GM23338 (cell line): Measurements from ENCODE around the gene MAD1L1. TPM values are rescaled to one million over a fixed set of nuclear protein-coding genes. Genes with fewer than 3 reads are reported as not detected.

Experiments used
- ATAC-seq: fragments of 200-7000 bp; cut with Tn5 transposase; 3 replicates; pipeline ENCODE4 v1.9.1; 2020
- DNase-seq: peaks from one replicate; pipeline ENCODE4 v3.0.0-alpha.2; 2015; ENCODE audit warnings: low spot score
- H2AFZ ChIP-seq: fragments of 200-600 bp; sonication (generic); 2 replicates; pipeline ENCODE4 v1.8.0; 2016; ENCODE audit warnings: antibody characterized with exemption, mild to moderate bottlenecking, moderate library complexity
- H3F3A ChIP-seq: fragments of 200-600 bp; sonication (generic); replicated peaks from 2 replicates; pipeline ENCODE4 v1.8.0; 2017; ENCODE audit warnings: antibody characterized with exemption, mixed run types, low read depth
- H3K27ac ChIP-seq: fragments of 200-600 bp; sonication (generic); 2 replicates; pipeline ENCODE4 v1.6.1; 2016; ENCODE audit warnings: low read depth
- H3K27me3 ChIP-seq: fragments of 200-600 bp; sonication (generic); 2 replicates; pipeline ENCODE4 v1.8.0; 2016; ENCODE audit warnings: mild to moderate bottlenecking, mixed run types, moderate library complexity; ENCODE audit not compliant: insufficient read depth
- H3K36me3 ChIP-seq: fragments of 200-600 bp; sonication (generic); 2 replicates; pipeline ENCODE4 v1.8.0; 2016; ENCODE audit warnings: mild to moderate bottlenecking; ENCODE audit not compliant: insufficient read depth
- H3K4me1 ChIP-seq: fragments of 200-600 bp; sonication (generic); 2 replicates; pipeline ENCODE4 v1.8.0; 2016; ENCODE audit warnings: mild to moderate bottlenecking, moderate library complexity; ENCODE audit not compliant: insufficient read depth
- H3K4me2 ChIP-seq: fragments of 200-600 bp; sonication (generic); 2 replicates; pipeline ENCODE4 v1.7.1; 2017; ENCODE audit warnings: mixed run types
- H3K4me3 ChIP-seq: fragments of 200-600 bp; sonication (generic); 2 replicates; pipeline ENCODE4 v1.6.1; 2016; ENCODE audit warnings: mixed run types
- H3K79me2 ChIP-seq: fragments of 200-600 bp; sonication (generic); replicated peaks from 2 replicates; pipeline ENCODE4 v1.8.0; 2017; ENCODE audit warnings: mild to moderate bottlenecking; ENCODE audit not compliant: insufficient read depth
- H3K9me2 ChIP-seq: fragments of 200-600 bp; sonication (generic); 2 replicates; pipeline ENCODE4 v1.8.0; 2017; ENCODE audit not compliant: insufficient read depth
- H4K20me1 ChIP-seq: fragments of 200-600 bp; sonication (generic); replicated peaks from 2 replicates; pipeline ENCODE4 v1.8.0; 2017; ENCODE audit warnings: mild to moderate bottlenecking; ENCODE audit not compliant: insufficient read depth
- H3K27ac Mint-ChIP-seq: 2 replicates; pipeline ENCODE4 v1.8.0; 2020; ENCODE audit warnings: inconsistent platforms, mild to moderate bottlenecking, moderate library complexity, mixed read lengths
- H3K27me3 Mint-ChIP-seq: 3 replicates; pipeline ENCODE4 v1.8.0; 2022; ENCODE audit warnings: low read depth, mild to moderate bottlenecking, moderate library complexity, mixed read lengths, inconsistent platforms; ENCODE audit not compliant: insufficient read depth, poor library complexity
- H3K36me3 Mint-ChIP-seq: 3 replicates; pipeline ENCODE4 v1.8.0; 2021; ENCODE audit warnings: low read depth, mild to moderate bottlenecking, inconsistent platforms, moderate library complexity, mixed read lengths
- H3K4me1 Mint-ChIP-seq: 3 replicates; pipeline ENCODE4 v1.8.0; 2020; ENCODE audit warnings: mild to moderate bottlenecking, inconsistent platforms, mixed read lengths
- H3K4me3 Mint-ChIP-seq: 3 replicates; pipeline ENCODE4 v1.8.0; 2021; ENCODE audit warnings: moderate library complexity, mild to moderate bottlenecking, inconsistent platforms, mixed read lengths
- H3K9me3 Mint-ChIP-seq: 3 replicates; pipeline ENCODE4 v1.8.0; 2020; ENCODE audit warnings: moderate library complexity, mild to moderate bottlenecking, inconsistent platforms, mixed read lengths
- CREB1 ChIP-seq: fragments of 250-450 bp; sonication (Bioruptor Pico); IDR thresholded peaks from 2 replicates; pipeline ENCODE4 v1.5.0; 2020; ENCODE audit warnings: low read depth, mild to moderate bottlenecking, moderate library complexity
- EZH2 ChIP-seq: fragments of 200-600 bp; sonication (generic); IDR thresholded peaks from one replicate; pipeline ENCODE4 v1.8.0; 2017; ENCODE audit warnings: antibody characterized with exemption, mild to moderate bottlenecking, low read depth; ENCODE audit not compliant: unreplicated experiment
- EZH2phosphoT487 ChIP-seq: fragments of 200-600 bp; sonication (generic); IDR thresholded peaks from one replicate; pipeline ENCODE4 v1.8.1; 2018; ENCODE audit warnings: antibody characterized with exemption; ENCODE audit not compliant: unreplicated experiment
- NANOG ChIP-seq: IDR thresholded peaks from 2 replicates; pipeline ENCODE4 v1.6.1; 2016; ENCODE audit warnings: antibody characterized with exemption, borderline replicate concordance
- POLR2AphosphoS5 ChIP-seq: IDR thresholded peaks from 2 replicates; pipeline ENCODE4 v1.6.1; 2016; ENCODE audit warnings: antibody characterized with exemption, low read depth
- STAT1 ChIP-seq: IDR thresholded peaks from one replicate; pipeline ENCODE4 v1.6.1; 2016; ENCODE audit warnings: antibody characterized with exemption; ENCODE audit not compliant: unreplicated experiment
- polyA plus RNA-seq: library from polyadenylated mRNA; unstranded; fragments of >200 nt; fragmentation: Nextera tagmentation; extraction: Ambion mirVana; gene quantifications from 2 replicates; pipeline ENCODE4 v1.2.1, GENCODE V29; 2016
- total RNA-seq: library from RNA; depleted of rRNA; stranded (reverse); fragments of >200 nt; shearing (Covaris generic); gene quantifications from 2 replicates; pipeline ENCODE4 v1.2.3, GENCODE V29; 2014
- TF ChIP-seq, protein P1 (sequence below): fragments of 250-450 bp; sonication (Bioruptor Pico); IDR thresholded peaks from 2 replicates; pipeline ENCODE4 v1.5.0; 2020; ENCODE audit warnings: mild to moderate bottlenecking, moderate library complexity
- TF ChIP-seq, protein P2 (sequence below): IDR thresholded peaks from 2 replicates; pipeline ENCODE4 v1.6.1; 2016; ENCODE audit warnings: antibody characterized with exemption
- TF ChIP-seq, protein P3 (sequence below), 2 experiments: fragments of 200-600 bp in 1 of 2; sonication (generic) in 1 of 2; conservative IDR thresholded peaks; 2 replicates each; pipeline versions ENCODE4 v1.5.1 to v1.6.1; 2016 to 2017; ENCODE audit warnings: antibody characterized with exemption in 2 of 2, low read depth in 2 of 2, mild to moderate bottlenecking in 2 of 2, moderate library complexity in 1 of 2

Gene MAD1L1
- total and polyA plus RNA-seq, 2 experiments from 2014 or later, result 40.3 to 59.3 TPM

DNA sequence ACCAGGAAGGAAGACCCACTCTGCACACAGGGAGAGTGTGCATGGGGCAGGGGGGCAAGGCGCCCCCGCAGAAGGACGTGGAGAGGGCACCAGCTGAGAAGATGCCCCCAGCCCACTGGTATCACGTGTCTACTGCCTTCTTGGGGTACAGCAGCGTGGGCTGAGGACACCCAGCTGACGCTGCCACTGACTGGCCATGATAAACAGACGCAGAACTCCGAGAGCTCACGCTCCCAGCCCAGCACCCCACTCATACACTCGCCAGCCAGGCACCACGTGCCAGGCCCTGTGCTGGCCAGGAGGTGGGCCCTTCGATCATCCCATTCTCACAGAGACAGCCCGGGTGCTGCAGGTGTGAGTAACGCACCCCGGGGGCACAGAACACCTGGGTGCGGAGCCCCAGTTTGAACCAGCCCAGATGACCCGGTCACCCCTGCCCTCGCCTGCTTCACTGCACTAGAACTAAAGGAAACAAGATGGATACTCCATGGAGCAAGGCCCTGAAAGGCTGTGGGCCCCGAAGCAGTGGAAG, 199.8 kb downstream of the MAD1L1 start (continued):
- no peak for TF ChIP-seq POLR2AphosphoS5

DNA sequence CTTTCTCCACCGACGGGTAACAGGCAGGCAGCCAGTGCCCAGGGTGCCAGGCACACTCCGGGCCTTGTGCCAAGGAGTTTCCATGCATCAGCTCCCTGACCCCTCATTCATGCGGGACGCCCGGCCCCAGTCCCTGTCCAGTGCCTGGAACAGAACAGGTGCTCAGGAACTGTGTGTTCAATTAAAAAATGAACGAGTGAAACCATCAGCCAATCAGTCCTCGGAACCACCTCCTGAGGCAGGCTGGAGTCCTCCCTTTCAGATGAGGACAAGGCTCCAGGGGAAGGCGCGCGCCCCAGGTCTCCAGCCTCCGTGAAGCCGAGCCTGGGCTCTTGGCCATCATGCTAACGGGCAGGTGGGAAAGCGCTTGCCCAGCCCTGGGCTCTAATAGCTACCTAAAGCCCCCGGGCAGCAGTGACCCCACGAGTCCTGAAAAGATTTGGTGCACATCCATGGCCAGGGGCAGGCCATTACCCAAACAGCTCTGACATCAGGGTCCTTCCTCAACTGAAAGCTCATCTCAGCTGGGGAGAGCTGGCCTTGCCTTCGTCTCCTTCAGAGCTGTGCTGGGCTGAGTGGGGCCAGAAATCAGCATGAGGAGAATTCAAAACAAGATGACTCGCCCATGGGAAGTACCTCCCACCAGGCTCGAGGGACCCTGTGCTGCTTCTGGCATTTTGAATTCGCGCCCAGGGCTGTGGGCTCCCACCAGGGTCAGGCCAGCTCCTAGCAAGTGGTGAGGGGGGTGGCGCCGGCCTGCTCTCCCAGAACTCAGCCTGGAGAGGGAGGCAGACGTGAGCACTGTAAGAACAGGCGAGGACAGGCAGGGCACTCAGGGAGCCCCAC, 200.5 kb downstream of the MAD1L1 start:
- Histone ChIP-seq H3K36me3 (no peaks in the 10 kb centered on the region; the same call in 1 of the 2 replicates), H3K4me1 (no peaks in the 10 kb centered on the region), H3K27me3 (no peaks in the 10 kb centered on the region), H3K4me2 (no peak overlapping the region), H3F3A (no peaks in the 10 kb centered on the region), H4K20me1 (no peaks in the 10 kb centered on the region), H3K9me2 (no peaks in the 10 kb centered on the region), H2AFZ (no peak overlapping the region), H3K4me3 (no peak overlapping the region), H3K27ac (no peak overlapping the region), H3K79me2 (peaks cover 7% of the 10 kb centered on the region)
- Mint-ChIP-seq H3K4me1 (peaks cover 21% of the 10 kb centered on the region), H3K4me3 (no peak overlapping the region), H3K27ac (peak overlapping the region; percentile 91), H3K9me3 (no peaks in the 10 kb centered on the region), H3K36me3 (peaks cover 5% of the 10 kb centered on the region; the same call in 1 of the 3 replicates), H3K27me3 (peaks cover 12% of the 10 kb centered on the region)
- TF ChIP-seq POLR2AphosphoS5, result no peak
- no peak for TF ChIP-seq CREB1
- TF ChIP-seq NANOG, result no peak
- TF ChIP-seq STAT1, result no peak
- TF ChIP-seq, protein P1, sequence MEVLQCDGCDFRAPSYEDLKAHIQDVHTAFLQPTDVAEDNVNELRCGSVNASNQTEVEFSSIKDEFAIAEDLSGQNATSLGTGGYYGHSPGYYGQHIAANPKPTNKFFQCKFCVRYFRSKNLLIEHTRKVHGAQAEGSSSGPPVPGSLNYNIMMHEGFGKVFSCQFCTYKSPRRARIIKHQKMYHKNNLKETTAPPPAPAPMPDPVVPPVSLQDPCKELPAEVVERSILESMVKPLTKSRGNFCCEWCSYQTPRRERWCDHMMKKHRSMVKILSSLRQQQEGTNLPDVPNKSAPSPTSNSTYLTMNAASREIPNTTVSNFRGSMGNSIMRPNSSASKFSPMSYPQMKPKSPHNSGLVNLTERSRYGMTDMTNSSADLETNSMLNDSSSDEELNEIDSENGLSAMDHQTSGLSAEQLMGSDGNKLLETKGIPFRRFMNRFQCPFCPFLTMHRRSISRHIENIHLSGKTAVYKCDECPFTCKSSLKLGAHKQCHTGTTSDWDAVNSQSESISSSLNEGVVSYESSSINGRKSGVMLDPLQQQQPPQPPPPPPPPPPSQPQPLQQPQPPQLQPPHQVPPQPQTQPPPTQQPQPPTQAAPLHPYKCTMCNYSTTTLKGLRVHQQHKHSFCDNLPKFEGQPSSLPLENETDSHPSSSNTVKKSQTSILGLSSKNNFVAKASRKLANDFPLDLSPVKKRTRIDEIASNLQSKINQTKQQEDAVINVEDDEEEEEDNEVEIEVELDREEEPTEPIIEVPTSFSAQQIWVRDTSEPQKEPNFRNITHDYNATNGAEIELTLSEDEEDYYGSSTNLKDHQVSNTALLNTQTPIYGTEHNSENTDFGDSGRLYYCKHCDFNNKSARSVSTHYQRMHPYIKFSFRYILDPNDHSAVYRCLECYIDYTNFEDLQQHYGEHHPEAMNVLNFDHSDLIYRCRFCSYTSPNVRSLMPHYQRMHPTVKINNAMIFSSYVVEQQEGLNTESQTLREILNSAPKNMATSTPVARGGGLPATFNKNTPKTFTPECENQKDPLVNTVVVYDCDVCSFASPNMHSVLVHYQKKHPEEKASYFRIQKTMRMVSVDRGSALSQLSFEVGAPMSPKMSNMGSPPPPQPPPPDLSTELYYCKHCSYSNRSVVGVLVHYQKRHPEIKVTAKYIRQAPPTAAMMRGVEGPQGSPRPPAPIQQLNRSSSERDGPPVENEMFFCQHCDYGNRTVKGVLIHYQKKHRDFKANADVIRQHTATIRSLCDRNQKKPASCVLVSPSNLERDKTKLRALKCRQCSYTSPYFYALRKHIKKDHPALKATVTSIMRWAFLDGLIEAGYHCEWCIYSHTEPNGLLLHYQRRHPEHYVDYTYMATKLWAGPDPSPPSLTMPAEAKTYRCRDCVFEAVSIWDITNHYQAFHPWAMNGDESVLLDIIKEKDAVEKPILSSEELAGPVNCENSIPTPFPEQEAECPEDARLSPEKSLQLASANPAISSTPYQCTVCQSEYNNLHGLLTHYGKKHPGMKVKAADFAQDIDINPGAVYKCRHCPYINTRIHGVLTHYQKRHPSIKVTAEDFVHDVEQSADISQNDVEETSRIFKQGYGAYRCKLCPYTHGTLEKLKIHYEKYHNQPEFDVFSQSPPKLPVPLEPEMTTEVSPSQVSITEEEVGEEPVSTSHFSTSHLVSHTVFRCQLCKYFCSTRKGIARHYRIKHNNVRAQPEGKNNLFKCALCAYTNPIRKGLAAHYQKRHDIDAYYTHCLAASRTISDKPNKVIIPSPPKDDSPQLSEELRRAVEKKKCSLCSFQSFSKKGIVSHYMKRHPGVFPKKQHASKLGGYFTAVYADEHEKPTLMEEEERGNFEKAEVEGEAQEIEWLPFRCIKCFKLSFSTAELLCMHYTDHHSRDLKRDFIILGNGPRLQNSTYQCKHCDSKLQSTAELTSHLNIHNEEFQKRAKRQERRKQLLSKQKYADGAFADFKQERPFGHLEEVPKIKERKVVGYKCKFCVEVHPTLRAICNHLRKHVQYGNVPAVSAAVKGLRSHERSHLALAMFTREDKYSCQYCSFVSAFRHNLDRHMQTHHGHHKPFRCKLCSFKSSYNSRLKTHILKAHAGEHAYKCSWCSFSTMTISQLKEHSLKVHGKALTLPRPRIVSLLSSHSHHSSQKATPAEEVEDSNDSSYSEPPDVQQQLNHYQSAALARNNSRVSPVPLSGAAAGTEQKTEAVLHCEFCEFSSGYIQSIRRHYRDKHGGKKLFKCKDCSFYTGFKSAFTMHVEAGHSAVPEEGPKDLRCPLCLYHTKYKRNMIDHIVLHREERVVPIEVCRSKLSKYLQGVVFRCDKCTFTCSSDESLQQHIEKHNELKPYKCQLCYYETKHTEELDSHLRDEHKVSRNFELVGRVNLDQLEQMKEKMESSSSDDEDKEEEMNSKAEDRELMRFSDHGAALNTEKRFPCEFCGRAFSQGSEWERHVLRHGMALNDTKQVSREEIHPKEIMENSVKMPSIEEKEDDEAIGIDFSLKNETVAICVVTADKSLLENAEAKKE (CRISPR knock-in tag), result no peak
- TF ChIP-seq, protein P2, sequence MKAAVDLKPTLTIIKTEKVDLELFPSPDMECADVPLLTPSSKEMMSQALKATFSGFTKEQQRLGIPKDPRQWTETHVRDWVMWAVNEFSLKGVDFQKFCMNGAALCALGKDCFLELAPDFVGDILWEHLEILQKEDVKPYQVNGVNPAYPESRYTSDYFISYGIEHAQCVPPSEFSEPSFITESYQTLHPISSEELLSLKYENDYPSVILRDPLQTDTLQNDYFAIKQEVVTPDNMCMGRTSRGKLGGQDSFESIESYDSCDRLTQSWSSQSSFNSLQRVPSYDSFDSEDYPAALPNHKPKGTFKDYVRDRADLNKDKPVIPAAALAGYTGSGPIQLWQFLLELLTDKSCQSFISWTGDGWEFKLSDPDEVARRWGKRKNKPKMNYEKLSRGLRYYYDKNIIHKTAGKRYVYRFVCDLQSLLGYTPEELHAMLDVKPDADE, result no peak
- TF ChIP-seq EZH2, result no peak
- TF ChIP-seq, protein P3, sequence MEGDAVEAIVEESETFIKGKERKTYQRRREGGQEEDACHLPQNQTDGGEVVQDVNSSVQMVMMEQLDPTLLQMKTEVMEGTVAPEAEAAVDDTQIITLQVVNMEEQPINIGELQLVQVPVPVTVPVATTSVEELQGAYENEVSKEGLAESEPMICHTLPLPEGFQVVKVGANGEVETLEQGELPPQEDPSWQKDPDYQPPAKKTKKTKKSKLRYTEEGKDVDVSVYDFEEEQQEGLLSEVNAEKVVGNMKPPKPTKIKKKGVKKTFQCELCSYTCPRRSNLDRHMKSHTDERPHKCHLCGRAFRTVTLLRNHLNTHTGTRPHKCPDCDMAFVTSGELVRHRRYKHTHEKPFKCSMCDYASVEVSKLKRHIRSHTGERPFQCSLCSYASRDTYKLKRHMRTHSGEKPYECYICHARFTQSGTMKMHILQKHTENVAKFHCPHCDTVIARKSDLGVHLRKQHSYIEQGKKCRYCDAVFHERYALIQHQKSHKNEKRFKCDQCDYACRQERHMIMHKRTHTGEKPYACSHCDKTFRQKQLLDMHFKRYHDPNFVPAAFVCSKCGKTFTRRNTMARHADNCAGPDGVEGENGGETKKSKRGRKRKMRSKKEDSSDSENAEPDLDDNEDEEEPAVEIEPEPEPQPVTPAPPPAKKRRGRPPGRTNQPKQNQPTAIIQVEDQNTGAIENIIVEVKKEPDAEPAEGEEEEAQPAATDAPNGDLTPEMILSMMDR (conservative IDR thresholded peaks at IDR 0.05; ENCODE audit: low read depth in 2 of 2), result no peak
- TF ChIP-seq EZH2phosphoT487, result no peak
- DNase-seq (no peak), ATAC-seq (peak; percentile 47)
